Measurements from ENCODE around the gene GPN2.

The GPN2 gene

GRCh38 chr1:26889551-26890466 lies at the start of gene GPN2:
GPN2 (minus strand) TSS chr1:26890283; CDS start chr1:26890096, 187 bp downstream.
- peak; percentile 52 for DNase-seq (ENCODE audit: low read depth)

GRCh38 chr1:26938659-26939025 lies 48.6 kb upstream of the GPN2 start:
- no peak for DNase-seq (ENCODE audit: low read depth)

GRCh38 chr1:26938004-26938658 lies 48.0 kb upstream of the GPN2 start:
- no peak for DNase-seq (ENCODE audit: low read depth)

- DNase-seq (ENCODE audit: low read depth): no peak
Observed at GRCh38 chr1:26936823-26937222, 46.7 kb upstream of the GPN2 start.

- DNase-seq (ENCODE audit: low read depth): no peak
Observed at GRCh38 chr1:26932531-26932930, 42.4 kb upstream of the GPN2 start.

GRCh38 chr1:26923711-26924110 lies 33.6 kb upstream of the GPN2 start:
- DNase-seq (ENCODE audit: low read depth): no peak

GRCh38 chr1:26922901-26923300 lies 32.8 kb upstream of the GPN2 start:
- no peak for DNase-seq (ENCODE audit: low read depth)

GRCh38 chr1:26922431-26922729 lies 32.3 kb upstream of the GPN2 start:
- no peak for DNase-seq (ENCODE audit: low read depth)

GRCh38 chr1:26921540-26922430 lies 31.7 kb upstream of the GPN2 start, which contains the start of gene NUDC:
NUDC (plus strand) TSS chr1:26921743; CDS start chr1:26921849, 106 bp downstream.
- peak; percentile 91 for DNase-seq (ENCODE audit: low read depth)

- DNase-seq (ENCODE audit: low read depth): no peak
Observed at GRCh38 chr1:26921126-26921539, 31.1 kb upstream of the GPN2 start.

GRCh38 chr1:26915204-26915842 lies 25.2 kb upstream of the GPN2 start:
- no peak for DNase-seq (ENCODE audit: low read depth)

GRCh38 chr1:26913754-26914619 lies 23.9 kb upstream of the GPN2 start, which contains the start of gene NR0B2:
NR0B2 (minus strand) TSS chr1:26913975; CDS start chr1:26913940, 35 bp downstream.
- no peak for DNase-seq (ENCODE audit: low read depth)

GRCh38 chr1:26913389-26913753 lies 23.3 kb upstream of the GPN2 start:
- no peak for DNase-seq (ENCODE audit: low read depth)

GRCh38 chr1:26912147-26912490 lies 22.0 kb upstream of the GPN2 start:
- no peak for DNase-seq (ENCODE audit: low read depth)

GRCh38 chr1:26911399-26912146 lies 21.5 kb upstream of the GPN2 start:
- no peak for DNase-seq (ENCODE audit: low read depth)

- no peak for DNase-seq (ENCODE audit: low read depth)
Observed at GRCh38 chr1:26910343-26911160, 20.5 kb upstream of the GPN2 start.

- no peak for DNase-seq (ENCODE audit: low read depth)
Observed at GRCh38 chr1:26909951-26910342, 19.9 kb upstream of the GPN2 start.

- no peak for DNase-seq (ENCODE audit: low read depth)
Observed at GRCh38 chr1:26907071-26907917, 17.2 kb upstream of the GPN2 start.

All from stimulated activated CD8-positive, alpha-beta memory T cell treated with anti-CD3 and anti-CD28 coated beads, Interleukin-15, amount 100 ng/mL, for 1 hour (primary cell).